NCI-H345 treated with DMSO at 0.1 percent for 48 hours (cell line): Measurements from ENCODE around the gene FGF11.
"Not testable (repeated sequence)": the region's sequence is repeated elsewhere in the genome, so short reads cannot be mapped to it uniquely, and the experiment has no call there.

ENCODE experiments used
- DNase-seq: peaks from one replicate; lab custom pipeline; 2025; ENCODE audit not compliant: unreplicated experiment; lab: John Stamatoyannopoulos, UW

FGF11 gene

GRCh38 chr17:7478276-7479212, 39.2 kb downstream of the FGF11 start:
- no peak for DNase-seq

GRCh38 chr17:7479213-7480088, 40.1 kb downstream of the FGF11 start, which contains the start of gene ZBTB4:
TSS of gene ZBTB4 (minus strand) at chr17:7479631. CDS start at chr17:7466801, 12,830 bp downstream.
- peak; percentile 4 for DNase-seq

GRCh38 chr17:7480089-7480384, 40.7 kb downstream of the FGF11 start:
- DNase-seq: no peak

GRCh38 chr17:7481275-7481674, 42.0 kb downstream of the FGF11 start, which contains the start of gene SLC35G6:
TSS of gene SLC35G6 (plus strand) at chr17:7481446. CDS start at chr17:7481517, 71 bp downstream.
- not testable (repeated sequence) for DNase-seq

GRCh38 chr17:7481842-7482741, 42.8 kb downstream of the FGF11 start:
- not testable (repeated sequence) for DNase-seq

- not testable (repeated sequence) for DNase-seq
Observed at GRCh38 chr17:7482742-7483088, 43.4 kb downstream of the FGF11 start.

GRCh38 chr17:7483255-7484066, 44.1 kb downstream of the FGF11 start:
- peak; percentile 77 for DNase-seq

- DNase-seq: peak; percentile 75
Observed at GRCh38 chr17:7484067-7484918, 45.0 kb downstream of the FGF11 start, which contains the start of gene POLR2A. TSS of gene POLR2A (plus strand) at chr17:7484366.

GRCh38 chr17:7484919-7485377, 45.6 kb downstream of the FGF11 start:
- no peak for DNase-seq

- no peak for DNase-seq
Observed at GRCh38 chr17:7486181-7486580, 46.9 kb downstream of the FGF11 start.

- no peak for DNase-seq
Observed at GRCh38 chr17:7490144-7490543, 50.8 kb downstream of the FGF11 start.

- DNase-seq: no peak
Observed at GRCh38 chr17:7491583-7491982, 52.3 kb downstream of the FGF11 start.

GRCh38 chr17:7493941-7494340, 54.6 kb downstream of the FGF11 start:
- DNase-seq: no peak
